Fibroblast of skin of right quadriceps (primary cell): ENCODE measurements around the gene HMGA1.
"Not testable (repeated sequence)": the region's sequence is repeated elsewhere in the genome, so short reads cannot be mapped to it uniquely, and the experiment has no call there.

Experiments used
- DNase-seq: peaks from one replicate; pipeline ENCODE4 v3.0.0-alpha.2; 2013

Gene HMGA1

DNA sequence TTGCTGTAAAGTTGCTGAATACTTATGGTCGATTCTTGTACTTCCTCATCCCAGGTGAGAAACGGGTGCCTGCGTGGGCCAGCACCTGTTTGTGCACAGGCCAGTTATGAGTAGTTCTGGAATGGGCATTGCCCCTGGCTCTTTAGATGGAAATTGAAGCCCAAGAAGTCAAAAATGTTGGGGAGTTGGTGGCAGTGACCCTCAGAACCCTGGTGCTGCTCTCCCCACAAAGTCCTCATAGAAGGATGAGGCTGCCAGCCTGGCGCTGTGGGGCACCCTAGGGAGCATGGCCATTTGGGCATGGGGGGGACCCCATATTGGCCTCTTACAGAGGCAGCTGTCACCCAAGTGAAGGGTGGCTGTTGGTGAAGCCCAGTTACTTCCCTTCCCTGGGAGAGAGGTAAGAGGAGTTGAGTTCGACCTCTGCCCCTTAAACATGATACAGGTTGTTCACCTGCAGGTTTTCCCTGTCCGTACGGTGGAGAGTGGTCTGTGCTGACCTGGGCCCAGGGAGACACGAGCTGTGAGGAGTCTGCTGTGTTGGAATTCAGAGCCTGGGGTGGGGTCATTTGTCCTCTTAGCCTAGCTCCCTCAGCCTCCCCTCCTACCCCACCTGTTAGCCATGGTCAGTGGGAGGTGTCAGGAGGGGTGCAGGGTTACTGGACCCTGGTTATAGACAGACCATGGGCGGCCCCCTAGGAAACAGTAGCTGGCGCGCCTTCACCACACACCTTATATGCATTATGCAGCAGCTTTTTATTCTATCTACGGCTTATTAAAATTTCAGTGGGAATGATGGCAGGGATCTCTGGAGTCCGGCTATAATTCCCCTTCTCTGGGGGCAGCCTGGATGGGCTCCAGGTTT is 4.9 kb downstream of the HMGA1 start:
- DNase-seq = no peak

DNA sequence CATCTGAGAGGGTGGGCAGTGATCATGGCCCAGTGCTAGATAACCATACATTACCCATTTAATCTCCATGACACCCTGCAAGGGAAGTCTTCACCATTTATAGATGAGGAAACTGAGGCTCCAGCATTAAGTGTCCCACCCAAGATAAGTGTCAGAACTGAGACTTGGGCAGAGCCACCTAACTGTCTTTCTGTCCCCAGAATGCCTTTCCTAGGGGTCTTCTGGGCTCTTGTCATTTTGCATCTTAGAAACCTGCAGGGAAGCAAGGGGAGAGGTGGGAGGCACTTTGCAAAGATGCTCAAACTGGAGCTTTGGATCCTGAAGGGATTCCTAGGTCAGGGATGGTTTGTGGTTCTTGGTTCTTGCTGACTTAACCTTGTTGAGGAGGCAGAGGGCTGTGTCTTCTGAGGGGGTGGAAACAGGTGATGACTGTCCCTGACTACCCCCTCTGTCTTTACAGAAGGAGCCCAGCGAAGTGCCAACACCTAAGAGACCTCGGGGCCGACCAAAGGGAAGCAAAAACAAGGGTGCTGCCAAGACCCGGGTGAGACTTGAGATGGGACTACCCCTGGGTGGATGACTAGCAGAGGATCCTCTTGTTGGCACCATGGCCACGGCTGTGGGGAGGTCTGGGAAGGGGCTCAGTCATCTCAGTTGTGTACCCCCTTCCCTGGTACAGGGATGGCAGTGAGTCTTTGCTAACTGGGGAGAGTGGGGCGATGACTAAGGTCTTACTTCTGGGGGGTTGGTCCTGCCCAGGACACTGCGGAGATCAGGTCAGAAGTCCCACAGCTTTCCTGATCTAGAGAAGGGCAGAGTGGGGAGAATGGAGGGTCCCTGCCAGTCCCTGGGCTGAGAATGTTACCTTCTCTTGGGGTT is 5.8 kb downstream of the HMGA1 start:
- no peak for DNase-seq

DNA sequence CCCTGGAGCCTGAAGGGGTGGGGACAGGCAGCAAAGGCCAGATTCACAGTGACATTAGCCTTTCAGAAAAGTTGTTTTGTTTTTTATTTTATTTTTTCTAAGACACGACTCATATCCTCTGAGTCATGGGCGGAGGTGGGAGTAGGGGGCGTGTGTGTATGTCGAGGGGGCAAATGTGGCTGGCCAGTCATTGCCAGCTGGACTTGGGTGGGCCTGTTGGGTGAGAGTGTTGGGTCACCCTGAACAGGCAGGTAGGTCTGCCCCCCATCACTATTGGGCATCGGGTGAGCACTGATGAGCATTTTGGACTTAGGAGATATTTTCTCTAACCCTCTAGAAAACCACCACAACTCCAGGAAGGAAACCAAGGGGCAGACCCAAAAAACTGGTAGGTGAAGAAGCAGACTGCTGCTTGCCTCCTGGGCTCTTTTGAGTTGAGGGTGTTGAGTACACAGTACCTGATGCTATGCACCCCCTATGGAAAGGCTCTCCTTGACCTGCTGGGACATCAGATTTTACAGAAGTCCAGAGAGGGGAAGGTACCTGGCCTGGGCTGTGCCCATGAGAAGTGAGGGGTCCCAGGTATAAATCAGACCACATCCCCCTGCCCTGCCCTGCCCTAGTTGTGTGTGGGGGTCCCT is 6.6 kb downstream of the HMGA1 start:
- DNase-seq = peak; percentile 45

GRCh38 chr6:34243901-34244884 is 7.5 kb downstream of the HMGA1 start:
- peak; percentile 91 for DNase-seq

- DNase-seq = not testable (repeated sequence)
Measured at GRCh38 chr6:34245032-34245760, 8.5 kb downstream of the HMGA1 start.

DNA sequence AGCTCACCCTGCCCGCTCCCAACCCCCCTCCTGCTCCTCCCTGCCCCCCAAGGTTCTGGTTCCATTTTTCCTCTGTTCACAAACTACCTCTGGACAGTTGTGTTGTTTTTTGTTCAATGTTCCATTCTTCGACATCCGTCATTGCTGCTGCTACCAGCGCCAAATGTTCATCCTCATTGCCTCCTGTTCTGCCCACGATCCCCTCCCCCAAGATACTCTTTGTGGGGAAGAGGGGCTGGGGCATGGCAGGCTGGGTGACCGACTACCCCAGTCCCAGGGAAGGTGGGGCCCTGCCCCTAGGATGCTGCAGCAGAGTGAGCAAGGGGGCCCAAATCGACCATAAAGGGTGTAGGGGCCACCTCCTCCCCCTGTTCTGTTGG is 9.1 kb downstream of the HMGA1 start:
- not testable (repeated sequence) for DNase-seq

GRCh38 chr6:34246249-34246562 is 9.5 kb downstream of the HMGA1 start:
- DNase-seq = no peak

- DNase-seq = peak; percentile 32
Measured at GRCh38 chr6:34246563-34247391, 10.1 kb downstream of the HMGA1 start.

- DNase-seq = no peak
Measured at GRCh38 chr6:34247481-34248197, 11.0 kb downstream of the HMGA1 start.

DNA sequence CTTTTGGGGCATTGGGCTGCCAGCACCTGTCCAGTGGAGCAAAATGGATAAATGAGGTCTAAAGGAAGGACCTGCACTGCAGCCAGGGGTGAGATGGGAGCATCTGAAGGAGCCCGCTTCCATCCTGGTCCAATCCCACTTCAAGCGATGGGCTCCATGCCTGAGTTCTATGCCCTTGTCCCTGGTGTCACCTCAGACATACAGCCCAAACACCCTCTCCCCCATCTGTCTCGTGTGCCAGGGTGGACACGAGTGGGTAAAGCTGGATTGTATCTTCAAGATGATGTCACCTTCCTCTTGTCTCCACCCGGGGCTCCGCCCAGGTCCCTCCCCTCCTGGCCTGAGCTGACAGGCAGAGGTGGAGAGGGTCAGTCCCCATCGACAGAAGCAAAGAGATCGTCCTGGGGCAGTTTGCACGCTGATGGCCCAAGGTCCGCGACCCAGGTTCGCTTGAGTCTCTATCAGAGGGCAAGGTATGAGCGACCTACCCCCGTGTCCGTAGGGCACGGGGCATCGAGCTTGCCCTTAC is 11.6 kb downstream of the HMGA1 start:
- no peak for DNase-seq

DNA sequence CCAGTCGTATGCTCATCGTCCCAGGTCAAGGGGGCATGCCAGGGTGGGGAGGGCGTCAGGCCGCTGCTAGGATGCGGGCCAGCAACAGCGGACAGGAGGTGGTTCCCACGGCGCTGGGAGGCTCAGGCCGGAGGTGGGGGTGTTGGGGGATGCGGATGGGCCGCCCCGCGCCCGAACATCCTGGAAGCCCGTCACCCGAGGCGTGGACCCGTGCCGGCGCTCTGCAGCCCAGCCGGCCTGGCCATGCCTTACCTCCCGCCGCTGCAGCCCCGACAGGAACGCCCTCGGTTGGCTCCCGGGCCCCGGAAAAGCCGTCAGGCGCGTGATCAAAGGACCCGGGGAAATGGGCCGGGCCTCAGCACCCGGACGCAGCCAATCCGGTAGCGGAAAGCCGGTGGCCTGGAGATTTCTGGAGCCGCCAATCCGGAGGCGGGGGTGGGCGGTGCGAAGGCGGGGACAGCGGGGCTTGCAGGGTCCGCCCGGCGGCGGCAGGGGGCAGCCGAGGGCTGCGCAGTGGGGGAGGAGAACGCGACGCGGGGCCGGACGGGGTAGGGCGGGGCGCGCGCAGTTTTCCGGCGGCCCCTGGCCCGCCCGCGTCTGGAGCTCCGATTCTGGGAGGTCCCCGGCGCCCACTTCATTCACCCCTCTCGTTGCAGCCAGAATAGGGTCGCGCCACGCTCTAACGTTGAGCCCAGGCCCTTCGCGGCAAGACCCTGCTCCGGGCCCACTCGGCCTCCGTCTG is 12.2 kb downstream of the HMGA1 start, which contains the start of gene SMIM29:
TSS of gene SMIM29 (minus strand) at position 280 of the 742 bp plus-strand sequence. CDS start 1,215 bp downstream, outside the sequence.
- DNase-seq = peak; percentile 94

- no peak for DNase-seq
Measured at GRCh38 chr6:34249469-34250261, 13.0 kb downstream of the HMGA1 start.

DNA sequence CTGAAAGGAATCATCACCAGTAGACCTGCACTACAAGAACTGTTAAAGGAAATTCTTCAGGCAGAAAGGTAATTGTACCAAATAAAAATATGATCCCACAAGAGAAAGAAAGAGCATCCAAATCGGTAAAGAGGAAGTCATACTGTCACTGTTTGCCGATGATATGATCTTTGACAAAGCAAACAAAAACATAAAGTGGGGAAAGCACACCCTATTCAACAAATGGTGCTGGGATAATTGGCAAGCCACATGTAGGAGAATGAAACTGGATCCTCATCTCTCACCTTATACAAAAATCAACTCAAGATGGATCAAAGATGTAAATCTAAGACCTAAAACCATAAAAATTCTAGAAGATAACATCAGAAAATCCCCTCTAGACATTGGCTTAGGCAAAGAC is 15.7 kb downstream of the HMGA1 start:
- DNase-seq = not testable (repeated sequence)

DNA sequence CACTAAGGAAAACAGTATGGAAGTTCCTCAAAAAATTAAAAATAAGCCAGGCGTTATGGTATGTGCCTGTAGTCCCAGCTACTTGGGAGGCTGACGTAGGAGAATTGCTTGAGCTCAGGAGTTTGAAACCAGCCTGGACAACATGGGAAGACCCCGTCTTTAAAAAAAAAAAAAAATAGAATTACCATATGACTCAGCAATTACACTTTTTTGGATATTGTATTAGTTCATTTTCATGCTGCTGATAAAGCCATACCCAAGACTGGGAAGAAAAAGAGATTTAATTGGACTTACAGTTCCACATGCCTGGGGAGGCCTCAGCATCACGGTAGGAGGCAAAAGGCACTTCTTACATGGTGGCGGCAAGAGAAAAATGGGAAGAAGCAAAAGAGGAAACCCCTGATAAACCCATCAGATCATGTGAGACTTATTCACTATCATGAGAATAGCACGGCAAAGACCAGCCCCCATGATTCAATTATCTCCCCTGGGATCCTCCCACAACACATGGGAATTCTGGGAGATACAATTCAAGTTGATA is 22.9 kb downstream of the HMGA1 start:
- no peak for DNase-seq

- no peak for DNase-seq
Measured at GRCh38 chr6:34260576-34261267, 24.0 kb downstream of the HMGA1 start.

DNA sequence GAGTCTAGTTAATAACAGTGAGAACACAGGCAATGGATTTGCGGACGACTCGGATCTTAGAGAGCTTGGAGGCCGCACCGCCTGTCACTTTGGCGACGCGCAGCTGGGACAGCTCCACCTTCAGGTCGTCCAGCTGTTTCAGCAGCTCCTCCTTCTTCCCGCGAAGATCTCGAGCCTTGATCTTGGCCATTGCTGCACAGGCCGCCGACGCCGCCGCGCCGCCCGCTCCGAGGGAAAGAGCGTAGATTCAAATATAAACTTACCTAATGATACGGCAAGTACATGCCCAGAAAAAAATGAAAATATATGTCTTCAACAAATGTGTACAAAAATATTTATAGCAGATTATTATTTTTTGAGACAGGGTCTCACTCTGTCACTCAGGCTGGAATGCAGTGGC is 26.8 kb downstream of the HMGA1 start:
- DNase-seq = not testable (repeated sequence)

DNA sequence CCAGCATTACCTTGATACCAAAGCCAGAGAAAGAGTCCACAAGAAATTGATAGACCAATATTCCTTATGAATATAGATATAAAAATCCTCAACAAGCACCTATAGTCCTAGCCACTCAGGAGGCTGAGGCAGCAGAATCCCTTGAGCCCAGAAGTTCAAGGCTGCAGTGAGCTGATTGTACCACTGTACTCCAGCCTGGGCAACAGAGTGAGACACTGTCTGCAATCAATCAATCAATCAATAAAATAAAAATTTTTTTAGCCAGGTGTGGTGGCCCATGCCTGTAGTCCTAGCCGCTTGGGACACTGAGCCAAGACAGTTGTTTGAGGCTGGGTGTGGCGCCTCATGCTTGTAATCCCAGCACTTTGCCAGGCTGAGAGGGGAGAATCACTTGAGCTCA is 31.1 kb downstream of the HMGA1 start:
- DNase-seq = no peak
